ENCODE results near the gene ADCY9. TPM values are rescaled to one million over a fixed set of nuclear protein-coding genes. Genes with fewer than 3 reads are reported as not detected.
"Not testable (repeated sequence)": the region's sequence is repeated elsewhere in the genome, so short reads cannot be mapped to it uniquely, and the experiment has no call there.

ADCY9 gene
- total RNA-seq, 1 donor = 9.7 TPM

- H3K27me3 ChIP-seq (ENCODE audit: insufficient read depth, low read length) = peaks cover 9% of the 10 kb centered on the region
- H3K4me3 ChIP-seq (ENCODE audit: low read length) = no peak overlapping the region
- H3K4me1 ChIP-seq (ENCODE audit: insufficient read depth, low read length) = no peaks in the 10 kb centered on the region
- H3K9me3 ChIP-seq (ENCODE audit: low read depth, low read length) = no peaks in the 10 kb centered on the region
These were observed 166.3 kb downstream of the ADCY9 start for GRCh38 chr16:3949946-3950342.

- Histone ChIP-seq H3K4me1 (ENCODE audit: insufficient read depth, low read length) (no peaks in the 10 kb centered on the region), H3K4me3 (ENCODE audit: low read length) (no peak overlapping the region), H3K9me3 (ENCODE audit: low read depth, low read length) (no peaks in the 10 kb centered on the region), H3K27me3 (ENCODE audit: insufficient read depth, low read length) (peaks cover 2% of the 10 kb centered on the region)
These were observed 167.0 kb downstream of the ADCY9 start for GRCh38 chr16:3949287-3949686.

- no peaks in the 10 kb centered on the region for H3K4me1 ChIP-seq (ENCODE audit: insufficient read depth, low read length)
- no peak overlapping the region for H3K4me3 ChIP-seq (ENCODE audit: low read length)
- no peaks in the 10 kb centered on the region for H3K27me3 ChIP-seq (ENCODE audit: insufficient read depth, low read length)
- no peaks in the 10 kb centered on the region for H3K9me3 ChIP-seq (ENCODE audit: low read depth, low read length)
These were observed 167.8 kb downstream of the ADCY9 start for GRCh38 chr16:3948378-3948995.

- Histone ChIP-seq H3K27me3 (ENCODE audit: insufficient read depth, low read length) (no peaks in the 10 kb centered on the region), H3K4me1 (ENCODE audit: insufficient read depth, low read length) (no peaks in the 10 kb centered on the region), H3K4me3 (ENCODE audit: low read length) (no peak overlapping the region), H3K9me3 (ENCODE audit: low read depth, low read length) (no peaks in the 10 kb centered on the region)
These were observed 169.6 kb downstream of the ADCY9 start for GRCh38 chr16:3946604-3947180.

GRCh38 chr16:3945751-3946603 is 170.3 kb downstream of the ADCY9 start:
- H3K4me3 ChIP-seq (ENCODE audit: low read length) = no peak overlapping the region
- no peaks in the 10 kb centered on the region for H3K9me3 ChIP-seq (ENCODE audit: low read depth, low read length)

GRCh38 chr16:3944457-3944856 is 171.8 kb downstream of the ADCY9 start:
- not testable (repeated sequence) for H3K27me3 ChIP-seq (ENCODE audit: insufficient read depth, low read length); H3K4me1 ChIP-seq (ENCODE audit: insufficient read depth, low read length); H3K9me3 ChIP-seq (ENCODE audit: low read depth, low read length); H3K4me3 ChIP-seq (ENCODE audit: low read length)

More at GRCh38 chr16:3945751-3946603, 170.3 kb downstream of the ADCY9 start:
- Histone ChIP-seq H3K27me3 (ENCODE audit: insufficient read depth, low read length) (no peaks in the 10 kb centered on the region), H3K4me1 (ENCODE audit: insufficient read depth, low read length) (no peaks in the 10 kb centered on the region)

GRCh38 chr16:3942146-3942545 is 174.1 kb downstream of the ADCY9 start:
- H3K9me3 ChIP-seq (ENCODE audit: low read depth, low read length); H3K27me3 ChIP-seq (ENCODE audit: insufficient read depth, low read length); H3K4me1 ChIP-seq (ENCODE audit: insufficient read depth, low read length); H3K4me3 ChIP-seq (ENCODE audit: low read length): not testable (repeated sequence)

- no peaks in the 10 kb centered on the region for H3K27me3 ChIP-seq (ENCODE audit: insufficient read depth, low read length)
- no peaks in the 10 kb centered on the region for H3K9me3 ChIP-seq (ENCODE audit: low read depth, low read length)
- H3K4me1 ChIP-seq (ENCODE audit: insufficient read depth, low read length) = peaks cover 8% of the 10 kb centered on the region
- no peak overlapping the region for H3K4me3 ChIP-seq (ENCODE audit: low read length)
These were observed 177.2 kb downstream of the ADCY9 start for GRCh38 chr16:3938843-3939624.

GRCh38 chr16:3938471-3938842 is 177.8 kb downstream of the ADCY9 start:
- Histone ChIP-seq H3K9me3 (ENCODE audit: low read depth, low read length) (no peaks in the 10 kb centered on the region), H3K27me3 (ENCODE audit: insufficient read depth, low read length) (no peaks in the 10 kb centered on the region), H3K4me3 (ENCODE audit: low read length) (no peak overlapping the region), H3K4me1 (ENCODE audit: insufficient read depth, low read length) (peaks cover 8% of the 10 kb centered on the region)

- H3K4me3 ChIP-seq (ENCODE audit: low read length) = no peak overlapping the region
- no peaks in the 10 kb centered on the region for H3K27me3 ChIP-seq (ENCODE audit: insufficient read depth, low read length)
- no peaks in the 10 kb centered on the region for H3K9me3 ChIP-seq (ENCODE audit: low read depth, low read length)
These were observed 179.0 kb downstream of the ADCY9 start for GRCh38 chr16:3937066-3937875.

GRCh38 chr16:3935921-3936320 is 180.3 kb downstream of the ADCY9 start:
- Histone ChIP-seq H3K4me1 (ENCODE audit: insufficient read depth, low read length) (peaks cover 8% of the 10 kb centered on the region), H3K4me3 (ENCODE audit: low read length) (no peak overlapping the region), H3K27me3 (ENCODE audit: insufficient read depth, low read length) (no peaks in the 10 kb centered on the region), H3K9me3 (ENCODE audit: low read depth, low read length) (no peaks in the 10 kb centered on the region)

More at GRCh38 chr16:3937066-3937875, 179.0 kb downstream of the ADCY9 start:
- peaks cover 8% of the 10 kb centered on the region for H3K4me1 ChIP-seq (ENCODE audit: insufficient read depth, low read length)

GRCh38 chr16:3934491-3935181 is 181.6 kb downstream of the ADCY9 start:
- peaks cover 8% of the 10 kb centered on the region for H3K4me1 ChIP-seq (ENCODE audit: insufficient read depth, low read length)
- no peak overlapping the region for H3K4me3 ChIP-seq (ENCODE audit: low read length)
- no peaks in the 10 kb centered on the region for H3K27me3 ChIP-seq (ENCODE audit: insufficient read depth, low read length)
- H3K9me3 ChIP-seq (ENCODE audit: low read depth, low read length) = no peaks in the 10 kb centered on the region

GRCh38 chr16:3927147-3927546 is 189.1 kb downstream of the ADCY9 start:
- H3K4me1 ChIP-seq (ENCODE audit: insufficient read depth, low read length); H3K4me3 ChIP-seq (ENCODE audit: low read length); H3K27me3 ChIP-seq (ENCODE audit: insufficient read depth, low read length); H3K9me3 ChIP-seq (ENCODE audit: low read depth, low read length): not testable (repeated sequence)

GRCh38 chr16:3924763-3925162 is 191.5 kb downstream of the ADCY9 start:
- no peaks in the 10 kb centered on the region for H3K4me1 ChIP-seq (ENCODE audit: insufficient read depth, low read length)
- no peak overlapping the region for H3K4me3 ChIP-seq (ENCODE audit: low read length)
- no peaks in the 10 kb centered on the region for H3K9me3 ChIP-seq (ENCODE audit: low read depth, low read length)
- no peaks in the 10 kb centered on the region for H3K27me3 ChIP-seq (ENCODE audit: insufficient read depth, low read length)

Data from mononuclear cell (primary cell).